ENCODE measurements around the gene BBS4. TPM values are rescaled to one million over a fixed set of nuclear protein-coding genes. Genes with fewer than 3 reads are reported as not detected.

The BBS4 gene
- total RNA-seq, 2 donors from 2014 or later: 36.4 to 41.7 TPM

GRCh38 chr15:72783640-72784455 lies 97.8 kb downstream of the BBS4 start, which contains the start of gene ADPGK:
ADPGK (minus strand) TSS chr15:72783758; CDS start chr15:72783691, 67 bp downstream.
- Mint-ChIP-seq H3K27me3 (ENCODE audit: insufficient read depth) (no peaks in the 10 kb centered on the region), H3K27ac (peak within 1 kb of the TSS; percentile 93), H3K36me3 (ENCODE audit: low read depth) (peaks cover 23% of the 10 kb centered on the region), H3K4me1 (peaks cover 23% of the 10 kb centered on the region), H3K4me3 (peak within 1 kb of the TSS; percentile 73), H3K9me3 (no peaks in the 10 kb centered on the region)
- DNase-seq: peak; percentile 96
- 1 to 3% methylated on average over 18 to 68 of the region's 68 CpGs for WGBS, 2 experiments (ENCODE audit: insufficient coverage in 1 of 2, insufficient read length in 1 of 2)
- Histone ChIP-seq H3K4me1 (ENCODE audit: control insufficient read depth, insufficient read depth, low read length) (peaks cover 12% of the 10 kb centered on the region), H3K36me3 (ENCODE audit: control insufficient read depth, insufficient read depth, low read length) (peaks cover 32% of the 10 kb centered on the region), H3K9ac (ENCODE audit: extremely low read depth, low read length, poor library complexity, severe bottlenecking) (peak within 1 kb of the TSS; percentile 98), H3K27me3 (ENCODE audit: control insufficient read depth, insufficient read depth, low read length, poor library complexity, severe bottlenecking) (no peaks in the 10 kb centered on the region), H3K4me3 (ENCODE audit: low read length) (peak within 1 kb of the TSS; percentile 99), H3K9me3 (ENCODE audit: control insufficient read depth, low read length) (no peaks in the 10 kb centered on the region), H3K27ac (ENCODE audit: low read depth, low read length) (peak within 1 kb of the TSS; percentile 80)
- peak; percentile 76 for TF ChIP-seq CTCF (conservative IDR thresholded peaks at IDR 0.05)

DNA sequence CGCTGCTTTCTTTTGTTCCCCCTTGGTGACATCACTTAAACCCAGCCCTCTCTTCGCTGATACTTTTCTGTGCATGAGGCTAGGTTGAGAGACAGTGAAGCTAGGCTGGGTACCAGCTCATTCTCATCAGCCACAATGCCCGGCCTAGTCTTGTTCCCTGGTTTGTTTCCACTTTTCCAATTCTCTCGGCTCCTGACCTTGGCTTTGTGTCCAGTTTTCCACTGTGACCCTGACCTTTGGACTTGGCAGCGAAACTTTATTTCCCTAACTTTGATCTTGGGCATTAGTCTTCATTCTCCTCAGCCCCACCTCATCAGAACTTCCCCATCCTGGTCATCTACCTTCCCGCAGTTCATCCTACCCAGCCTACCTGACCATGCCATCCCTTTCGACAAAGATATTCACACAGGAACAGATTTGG lies 98.5 kb downstream of the BBS4 start:
- no peak for TF ChIP-seq CTCF (conservative IDR thresholded peaks at IDR 0.05)
- H3K9me3 ChIP-seq (ENCODE audit: control insufficient read depth, low read length): no peaks in the 10 kb centered on the region
- Mint-ChIP-seq H3K36me3 (ENCODE audit: low read depth) (peaks cover 20% of the 10 kb centered on the region), H3K27ac (peak overlapping the region; percentile 93), H3K9me3 (no peaks in the 10 kb centered on the region), H3K4me3 (peak overlapping the region; percentile 73), H3K27me3 (ENCODE audit: insufficient read depth) (no peaks in the 10 kb centered on the region), H3K4me1 (peaks cover 21% of the 10 kb centered on the region)
- H3K27me3 ChIP-seq (ENCODE audit: control insufficient read depth, insufficient read depth, low read length, poor library complexity, severe bottlenecking): no peaks in the 10 kb centered on the region
- H3K36me3 ChIP-seq (ENCODE audit: control insufficient read depth, insufficient read depth, low read length): peaks cover 26% of the 10 kb centered on the region
- WGBS, 2 experiments (ENCODE audit: insufficient coverage in 1 of 2, insufficient read length in 1 of 2): 61 to 77% methylated on average over 6 to 7 of the region's 7 CpGs
- peak overlapping the region; percentile 99 for H3K4me3 ChIP-seq (ENCODE audit: low read length)
- peaks cover 12% of the 10 kb centered on the region for H3K4me1 ChIP-seq (ENCODE audit: control insufficient read depth, insufficient read depth, low read length)
- H3K27ac ChIP-seq (ENCODE audit: low read depth, low read length): peak overlapping the region; percentile 80
- H3K9ac ChIP-seq (ENCODE audit: extremely low read depth, low read length, poor library complexity, severe bottlenecking): no peak overlapping the region
- no peak for DNase-seq

DNA sequence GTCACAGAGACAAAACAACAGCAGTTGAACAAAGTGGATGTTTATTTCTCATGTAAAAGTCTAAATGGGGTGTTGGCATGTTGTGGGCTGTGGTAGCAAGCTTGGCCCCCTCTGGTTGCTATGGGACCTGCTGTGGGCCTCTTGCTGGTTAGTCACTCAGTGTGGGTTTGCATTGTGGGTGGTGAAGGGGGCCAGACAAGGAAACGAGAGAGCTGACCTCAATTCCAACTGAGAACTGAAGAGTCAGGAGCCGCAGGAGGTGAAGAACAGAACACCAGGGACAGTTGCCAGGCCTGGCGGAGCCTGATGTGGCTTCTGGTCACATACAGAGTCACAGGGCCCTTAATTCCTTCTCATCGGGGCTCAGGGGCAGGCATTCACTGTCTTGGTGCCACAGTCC lies 99.4 kb downstream of the BBS4 start:
- 80 to 85% methylated on average over 3 to 4 of the region's 4 CpGs for WGBS, 2 experiments (ENCODE audit: insufficient coverage in 1 of 2, insufficient read length in 1 of 2)
- TF ChIP-seq CTCF (conservative IDR thresholded peaks at IDR 0.05): no peak
- Histone ChIP-seq H3K27me3 (ENCODE audit: control insufficient read depth, insufficient read depth, low read length, poor library complexity, severe bottlenecking) (no peaks in the 10 kb centered on the region), H3K9ac (ENCODE audit: extremely low read depth, low read length, poor library complexity, severe bottlenecking) (no peak overlapping the region), H3K27ac (ENCODE audit: low read depth, low read length) (peak overlapping the region; percentile 2), H3K4me3 (ENCODE audit: low read length) (no peak overlapping the region), H3K36me3 (ENCODE audit: control insufficient read depth, insufficient read depth, low read length) (peaks cover 16% of the 10 kb centered on the region), H3K9me3 (ENCODE audit: control insufficient read depth, low read length) (no peaks in the 10 kb centered on the region), H3K4me1 (ENCODE audit: control insufficient read depth, insufficient read depth, low read length) (peaks cover 12% of the 10 kb centered on the region)
- peaks cover 3% of the 10 kb centered on the region for H3K27me3 Mint-ChIP-seq (ENCODE audit: insufficient read depth)
- H3K4me3 Mint-ChIP-seq: no peak overlapping the region
- peak; percentile 66 for DNase-seq
- H3K36me3 Mint-ChIP-seq (ENCODE audit: low read depth): peaks cover 11% of the 10 kb centered on the region
- H3K27ac Mint-ChIP-seq: peak overlapping the region; percentile 62
- H3K4me1 Mint-ChIP-seq: peaks cover 14% of the 10 kb centered on the region
- no peaks in the 10 kb centered on the region for H3K9me3 Mint-ChIP-seq
